Measurements from ENCODE around the gene RPS21. TPM values are rescaled to one million over a fixed set of nuclear protein-coding genes. Genes with fewer than 3 reads are reported as not detected.

RPS21 gene
- total and polyA plus RNA-seq, 9 of the 15 experiments (the other 6 are each of a cell fraction or from before 2014, with no cell fraction given), result 1,380 to 5,647 (median 3,091) TPM

- TF ChIP-seq CHD4 (IDR thresholded peaks at IDR 0.05; ENCODE audit: insufficient read depth, insufficient replicate concordance, low read depth, low read length, poor library complexity, severe bottlenecking) (no peak), ZKSCAN8 (CRISPR knock-in tag; IDR thresholded peaks at IDR 0.05) (no peak), NONO (IDR thresholded peaks at IDR 0.05; ENCODE audit: low read depth in 2 of 2, low read length in 1 of 2) (peak in 1 of 2 experiments; percentile 79; a peak in 1 of 4 replicates), TAF7 (tag; IDR thresholded peaks at IDR 0.05) (0 out of 2 replicates have a peak, but pooled peaks have one; percentile 37), ZNF253 (CRISPR knock-in tag; conservative IDR thresholded peaks at IDR 0.05) (no peak), SP2 (IDR thresholded peaks at IDR 0.05; ENCODE audit: extremely low read depth, low read depth, low read length, poor library complexity, severe bottlenecking) (peak; percentile 5), RUNX1 (IDR thresholded peaks at IDR 0.05; ENCODE audit: low read depth) (no peak), PML (IDR thresholded peaks at IDR 0.05; ENCODE audit: low read length) (no peak), FOXJ2 (tag; IDR thresholded peaks at IDR 0.05) (no peak), ELK3 (CRISPR knock-in tag; IDR thresholded peaks at IDR 0.05) (no peak), RBFOX2 (IDR thresholded peaks at IDR 0.05; ENCODE audit: low read depth, low read length) (peak; percentile 69), ETV5 (CRISPR knock-in tag; IDR thresholded peaks at IDR 0.05; ENCODE audit: low read depth) (peak; percentile 85), ELF1 (tag; IDR thresholded peaks at IDR 0.05) (peak; percentile 93), ZFP1 (CRISPR knock-in tag; IDR thresholded peaks at IDR 0.05) (no peak), ZBTB8A (IDR thresholded peaks at IDR 0.05; ENCODE audit: partially characterized antibody) (no peak), ZNF324 (CRISPR knock-in tag; IDR thresholded peaks at IDR 0.05) (no peak), MTA1 (IDR thresholded peaks at IDR 0.05; ENCODE audit: borderline replicate concordance) (no peak), XRCC4 (IDR thresholded peaks at IDR 0.05; ENCODE audit: extremely low read depth, insufficient read depth, insufficient read length) (no peak), PHTF2 (CRISPR knock-in tag; IDR thresholded peaks at IDR 0.05) (no peak), ZNF778 (CRISPR knock-in tag; IDR thresholded peaks at IDR 0.05) (no peak), BRF2 (IDR thresholded peaks at IDR 0.05; ENCODE audit: borderline replicate concordance, insufficient read depth, insufficient read length) (no peak), RBM15 (IDR thresholded peaks at IDR 0.05; ENCODE audit: insufficient read depth, low read length) (no peak), CBFA2T2 (conservative IDR thresholded peaks at IDR 0.05) (no peak), ZNF717 (CRISPR knock-in tag; IDR thresholded peaks at IDR 0.05) (no peak), ZBTB49 (CRISPR knock-in tag; IDR thresholded peaks at IDR 0.05; ENCODE audit: borderline replicate concordance) (no peak)
These were observed 20.5 kb downstream of the RPS21 start, which contains the start of gene CABLES2 (continued) for GRCh38 chr20:62407221-62407992.
